Calu3 (cell line): ENCODE results near the gene ALK. TPM values are rescaled to one million over a fixed set of nuclear protein-coding genes. Genes with fewer than 3 reads are reported as not detected.

Experiments
- BruUV-seq: library from RNA; stranded (reverse); fragments of 400-500 nt; replicated peaks from 2 replicates; lab custom pipeline; 2021; lab: Mats Ljungman, UMichigan
- CTCF ChIA-PET: fragments of 300-600 bp; sonication (Branson Sonifier 250); formaldehyde crosslinking; loops from one replicate; lab custom pipeline; 2022; ENCODE audit warnings: antibody characterized with exemption; lab: Charles Lee
- DNase-seq: peaks from one replicate; pipeline ENCODE4 v3.0.0; 2022
- H3K27ac Mint-ChIP-seq: one replicate; pipeline ENCODE4 v1.8.0; 2022; ENCODE audit warnings: mixed read lengths; ENCODE audit not compliant: unreplicated experiment
- H3K27me3 Mint-ChIP-seq: one replicate; pipeline ENCODE4 v1.8.0; 2022; ENCODE audit warnings: mixed read lengths; ENCODE audit not compliant: unreplicated experiment
- H3K36me3 Mint-ChIP-seq: one replicate; pipeline ENCODE4 v1.8.0; 2022; ENCODE audit warnings: mild to moderate bottlenecking, moderate library complexity, mixed read lengths; ENCODE audit not compliant: insufficient read depth, unreplicated experiment
- H3K4me1 Mint-ChIP-seq: one replicate; pipeline ENCODE4 v1.8.0; 2022; ENCODE audit warnings: mild to moderate bottlenecking, low read depth, mixed read lengths; ENCODE audit not compliant: unreplicated experiment
- H3K4me3 Mint-ChIP-seq: one replicate; pipeline ENCODE4 v1.8.0; 2022; ENCODE audit warnings: mild to moderate bottlenecking, low read depth, moderate library complexity, mixed read lengths; ENCODE audit not compliant: unreplicated experiment
- H3K9me3 Mint-ChIP-seq: one replicate; pipeline ENCODE4 v1.8.0; 2022; ENCODE audit warnings: low read depth, mixed read lengths; ENCODE audit not compliant: unreplicated experiment
- CTCF ChIP-seq: fragments of 200-600 bp; IDR thresholded peaks from one replicate; pipeline ENCODE4 v1.8.0; 2022; ENCODE audit warnings: antibody characterized with exemption; ENCODE audit not compliant: unreplicated experiment
- intact Hi-C: fragments of 100-400 bp; cut with micrococcal nuclease; formaldehyde crosslinking; loops from one replicate; pipeline ENCODE4 v1.10.0; 2022; ENCODE audit not compliant: unreplicated experiment
- total RNA-seq: library from RNA; stranded (reverse); gene quantifications from 2 replicates; pipeline ENCODE4 v1.2.3, GENCODE V29; 2022

The ALK gene
- total RNA-seq, 1 experiment from 2014 or later, result not detected

DNA sequence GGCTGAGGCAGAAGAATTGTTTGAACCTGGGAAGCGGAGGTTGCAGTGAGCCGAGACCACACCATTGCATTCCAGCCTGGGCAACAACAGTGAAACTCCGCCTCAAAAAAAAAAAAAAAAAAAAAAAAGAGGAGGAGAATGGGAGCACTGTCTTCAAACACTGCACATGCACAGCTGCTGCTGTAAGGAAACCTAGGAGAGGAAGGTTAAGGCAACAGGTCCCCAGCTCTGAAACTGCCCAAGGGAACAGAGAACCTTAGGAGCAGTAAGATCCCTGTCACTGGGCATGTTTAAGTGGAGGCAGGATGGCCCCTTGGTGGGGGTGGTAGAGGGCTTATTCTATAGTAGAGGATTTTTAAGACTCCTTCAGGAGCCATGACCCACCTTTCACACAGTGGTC, 695.0 kb downstream of the ALK start:
- no peak for DNase-seq
- Mint-ChIP-seq H3K36me3 (peaks cover 48% of the 10 kb centered on the region), H3K27me3 (peaks cover 62% of the 10 kb centered on the region), H3K4me1 (peaks cover 7% of the 10 kb centered on the region), H3K27ac (peak overlapping the region; percentile 20), H3K4me3 (no peak overlapping the region), H3K9me3 (no peaks in the 10 kb centered on the region)
- intact Hi-C loops, result no loop called here
- no TSS peak for BruUV-seq
- TF ChIP-seq CTCF, result no peak
- CTCF ChIA-PET, result no interaction called here

- CTCF ChIA-PET, result no interaction called here
- TF ChIP-seq CTCF, result no peak
- intact Hi-C loops, result no loop called here
- H3K9me3 Mint-ChIP-seq, result no peaks in the 10 kb centered on the region
- peaks cover 59% of the 10 kb centered on the region for H3K27me3 Mint-ChIP-seq
- no TSS peak for BruUV-seq
- peaks cover 7% of the 10 kb centered on the region for H3K4me1 Mint-ChIP-seq
- H3K4me3 Mint-ChIP-seq, result no peak overlapping the region
- no peak for DNase-seq
- peak overlapping the region; percentile 20 for H3K27ac Mint-ChIP-seq
- peaks cover 51% of the 10 kb centered on the region for H3K36me3 Mint-ChIP-seq
Measured at GRCh38 chr2:29225814-29226213, 695.6 kb downstream of the ALK start.

DNA sequence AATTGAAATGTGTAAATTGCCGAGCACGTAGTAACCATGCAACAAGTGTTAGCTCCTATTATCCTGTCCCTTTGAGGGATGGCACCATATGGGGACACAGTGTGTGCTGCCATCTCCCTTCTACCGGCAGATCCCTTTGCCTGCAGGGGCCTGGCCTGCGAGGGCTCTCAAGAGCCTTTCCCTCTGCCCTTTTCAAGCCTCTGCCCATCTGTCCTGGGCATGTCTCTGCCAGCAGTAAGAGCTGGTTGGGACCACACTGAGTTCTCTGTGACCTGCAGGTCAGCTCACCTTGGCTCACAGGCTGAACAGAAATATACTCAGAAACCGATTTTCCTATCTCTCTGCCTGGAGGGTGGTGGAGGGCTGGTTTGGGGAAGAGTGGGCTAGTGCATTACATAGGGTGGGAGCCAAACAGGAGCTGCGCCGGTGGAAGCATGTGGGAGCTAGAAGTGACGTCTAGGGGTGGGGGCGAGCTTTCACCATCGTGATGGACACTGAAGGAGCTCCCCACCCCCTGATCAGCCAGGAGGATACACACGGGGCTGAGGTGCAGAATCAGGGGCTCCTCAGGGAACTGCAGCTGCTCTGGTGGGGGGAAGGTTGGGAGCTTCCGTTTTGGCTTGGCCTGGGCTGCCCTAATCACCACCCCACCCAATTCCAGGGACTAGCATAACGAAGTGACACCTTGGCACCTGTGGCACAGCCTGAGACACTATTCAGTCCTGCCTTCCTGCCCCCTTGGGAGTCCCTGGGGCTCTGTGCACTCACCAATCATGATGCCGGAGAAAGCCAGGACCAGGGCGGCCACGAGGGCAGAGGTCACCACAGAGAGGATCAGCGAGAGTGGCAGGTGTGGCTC, 696.5 kb downstream of the ALK start:
- Mint-ChIP-seq H3K36me3 (peaks cover 60% of the 10 kb centered on the region), H3K4me3 (no peak overlapping the region), H3K27ac (peak overlapping the region; percentile 74), H3K27me3 (peaks cover 50% of the 10 kb centered on the region), H3K9me3 (no peaks in the 10 kb centered on the region), H3K4me1 (peaks cover 7% of the 10 kb centered on the region)
- CTCF ChIA-PET, result no interaction called here
- TF ChIP-seq CTCF, result no peak
- no peak for DNase-seq
- intact Hi-C loops, result no loop called here
- BruUV-seq, result no TSS peak

DNA sequence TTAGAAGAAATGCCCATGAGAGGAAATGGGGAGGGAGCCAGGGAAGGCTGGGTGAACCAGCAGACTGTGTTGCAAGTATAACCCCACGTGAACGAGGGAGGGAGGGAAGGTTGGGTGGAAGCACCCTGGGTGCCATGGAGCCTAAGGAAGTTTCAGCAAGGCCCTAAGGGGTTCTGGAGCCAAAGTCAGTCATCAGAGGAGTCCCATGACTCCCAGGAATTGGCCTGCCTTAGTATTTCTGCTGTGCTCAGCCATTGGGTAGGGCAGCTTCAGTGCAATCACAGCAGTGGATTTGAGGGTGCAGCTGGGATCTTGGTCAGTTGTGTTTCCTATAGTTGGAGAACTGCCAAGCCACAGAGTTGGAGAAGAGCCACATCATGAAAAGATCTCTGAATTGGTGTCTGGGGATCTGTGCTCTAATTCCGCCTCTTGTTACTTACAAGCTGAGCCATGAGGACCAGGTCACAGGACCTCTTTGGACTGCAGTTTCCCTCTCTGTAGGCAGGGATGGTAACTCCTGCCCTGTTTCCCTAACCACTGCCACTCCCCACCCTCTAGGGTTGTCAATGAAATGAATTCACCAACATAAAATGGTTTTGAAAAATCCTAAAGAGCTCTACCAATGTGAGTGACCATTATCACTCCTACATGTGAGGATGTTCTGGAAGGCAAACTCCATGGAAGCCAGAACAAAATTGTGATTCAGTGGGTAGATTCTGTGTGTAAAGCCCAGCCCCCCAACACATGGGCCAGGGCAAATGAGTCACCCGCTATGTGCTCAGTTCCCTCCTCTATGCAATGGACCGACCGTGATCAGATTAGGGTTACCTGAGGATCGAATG, 697.3 kb downstream of the ALK start:
- peak; percentile 27 for DNase-seq
- CTCF ChIA-PET, result no interaction called here
- Mint-ChIP-seq H3K27me3 (peaks cover 42% of the 10 kb centered on the region), H3K9me3 (no peaks in the 10 kb centered on the region), H3K4me3 (no peak overlapping the region), H3K4me1 (peaks cover 7% of the 10 kb centered on the region), H3K27ac (peak overlapping the region; percentile 74), H3K36me3 (peaks cover 61% of the 10 kb centered on the region)
- BruUV-seq, result TSS peak; percentile 7
- intact Hi-C loops, result no loop called here
- no peak for TF ChIP-seq CTCF
